Measurements from ENCODE around the gene ARID3A. TPM values are rescaled to one million over a fixed set of nuclear protein-coding genes. Genes with fewer than 3 reads are reported as not detected.

Gene ARID3A
- total and polyA plus RNA-seq, 2 of the 13 experiments (the other 11 are each of a cell fraction or from before 2014, with no cell fraction given), result 71.3 to 77.9 TPM

DNA sequence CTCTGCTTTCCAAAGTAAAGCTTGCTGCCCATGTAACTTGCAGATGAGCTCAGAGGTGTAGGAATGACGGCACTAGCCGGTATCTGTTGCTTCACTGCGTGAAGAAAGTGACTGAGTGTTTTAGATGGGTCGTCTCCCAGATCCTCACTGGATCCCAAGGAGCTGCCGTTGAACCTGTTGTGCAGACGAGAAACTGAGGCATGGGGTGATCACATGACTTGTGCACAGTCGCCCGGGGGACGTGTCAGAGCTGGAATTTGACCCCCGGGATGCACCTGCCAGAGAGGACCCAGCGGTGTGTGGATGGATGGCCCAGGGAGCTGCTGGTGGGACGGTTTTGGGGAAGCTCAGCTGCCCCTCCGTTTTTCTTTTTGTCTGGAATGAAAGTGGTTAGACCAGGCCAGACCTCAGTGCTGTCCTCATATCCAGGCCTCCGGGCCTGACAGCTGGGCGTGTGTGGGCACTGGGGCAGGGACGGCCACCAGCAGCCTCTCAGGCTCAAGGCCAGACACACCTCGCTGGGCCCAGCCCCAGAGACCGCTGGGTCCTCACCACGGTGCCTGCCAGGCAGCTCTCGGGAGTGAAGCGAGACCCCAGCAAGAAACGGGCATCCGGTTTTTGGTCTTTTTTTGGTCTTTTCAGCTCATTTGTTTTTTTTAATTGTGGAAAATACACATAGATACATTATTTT is 12.5 kb downstream of the ARID3A start (continued):
- TF ChIP-seq, protein P1, sequence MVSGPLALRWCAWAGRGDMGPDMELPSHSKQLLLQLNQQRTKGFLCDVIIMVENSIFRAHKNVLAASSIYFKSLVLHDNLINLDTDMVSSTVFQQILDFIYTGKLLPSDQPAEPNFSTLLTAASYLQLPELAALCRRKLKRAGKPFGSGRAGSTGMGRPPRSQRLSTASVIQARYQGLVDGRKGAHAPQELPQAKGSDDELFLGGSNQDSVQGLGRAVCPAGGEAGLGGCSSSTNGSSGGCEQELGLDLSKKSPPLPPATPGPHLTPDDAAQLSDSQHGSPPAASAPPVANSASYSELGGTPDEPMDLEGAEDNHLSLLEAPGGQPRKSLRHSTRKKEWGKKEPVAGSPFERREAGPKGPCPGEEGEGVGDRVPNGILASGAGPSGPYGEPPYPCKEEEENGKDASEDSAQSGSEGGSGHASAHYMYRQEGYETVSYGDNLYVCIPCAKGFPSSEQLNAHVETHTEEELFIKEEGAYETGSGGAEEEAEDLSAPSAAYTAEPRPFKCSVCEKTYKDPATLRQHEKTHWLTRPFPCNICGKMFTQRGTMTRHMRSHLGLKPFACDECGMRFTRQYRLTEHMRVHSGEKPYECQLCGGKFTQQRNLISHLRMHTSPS (CRISPR knock-in tag; IDR thresholded peaks at IDR 0.05; ENCODE audit: low read depth), result peak; percentile 60; the same call in 1 of the 2 replicates
- peak; percentile 76 for TF ChIP-seq AGO2 (optimal IDR thresholded peaks at IDR 0.05; ENCODE audit: low read depth, low read length)
- no peak for TF ChIP-seq MBNL3 (CRISPR knock-in tag; conservative IDR thresholded peaks at IDR 0.05)
- TF ChIP-seq, protein P2, sequence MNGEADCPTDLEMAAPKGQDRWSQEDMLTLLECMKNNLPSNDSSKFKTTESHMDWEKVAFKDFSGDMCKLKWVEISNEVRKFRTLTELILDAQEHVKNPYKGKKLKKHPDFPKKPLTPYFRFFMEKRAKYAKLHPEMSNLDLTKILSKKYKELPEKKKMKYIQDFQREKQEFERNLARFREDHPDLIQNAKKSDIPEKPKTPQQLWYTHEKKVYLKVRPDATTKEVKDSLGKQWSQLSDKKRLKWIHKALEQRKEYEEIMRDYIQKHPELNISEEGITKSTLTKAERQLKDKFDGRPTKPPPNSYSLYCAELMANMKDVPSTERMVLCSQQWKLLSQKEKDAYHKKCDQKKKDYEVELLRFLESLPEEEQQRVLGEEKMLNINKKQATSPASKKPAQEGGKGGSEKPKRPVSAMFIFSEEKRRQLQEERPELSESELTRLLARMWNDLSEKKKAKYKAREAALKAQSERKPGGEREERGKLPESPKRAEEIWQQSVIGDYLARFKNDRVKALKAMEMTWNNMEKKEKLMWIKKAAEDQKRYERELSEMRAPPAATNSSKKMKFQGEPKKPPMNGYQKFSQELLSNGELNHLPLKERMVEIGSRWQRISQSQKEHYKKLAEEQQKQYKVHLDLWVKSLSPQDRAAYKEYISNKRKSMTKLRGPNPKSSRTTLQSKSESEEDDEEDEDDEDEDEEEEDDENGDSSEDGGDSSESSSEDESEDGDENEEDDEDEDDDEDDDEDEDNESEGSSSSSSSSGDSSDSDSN (CRISPR knock-in tag; IDR thresholded peaks at IDR 0.05), result peak; percentile 17; the same call in 1 of the 2 replicates
- no peak for TF ChIP-seq SMAD1 (CRISPR knock-in tag; IDR thresholded peaks at IDR 0.05; ENCODE audit: borderline replicate concordance, low read depth)
- TF ChIP-seq ZNF232 (CRISPR knock-in tag; IDR thresholded peaks at IDR 0.05; ENCODE audit: borderline replicate concordance), result no peak
- TF ChIP-seq, protein P3, sequence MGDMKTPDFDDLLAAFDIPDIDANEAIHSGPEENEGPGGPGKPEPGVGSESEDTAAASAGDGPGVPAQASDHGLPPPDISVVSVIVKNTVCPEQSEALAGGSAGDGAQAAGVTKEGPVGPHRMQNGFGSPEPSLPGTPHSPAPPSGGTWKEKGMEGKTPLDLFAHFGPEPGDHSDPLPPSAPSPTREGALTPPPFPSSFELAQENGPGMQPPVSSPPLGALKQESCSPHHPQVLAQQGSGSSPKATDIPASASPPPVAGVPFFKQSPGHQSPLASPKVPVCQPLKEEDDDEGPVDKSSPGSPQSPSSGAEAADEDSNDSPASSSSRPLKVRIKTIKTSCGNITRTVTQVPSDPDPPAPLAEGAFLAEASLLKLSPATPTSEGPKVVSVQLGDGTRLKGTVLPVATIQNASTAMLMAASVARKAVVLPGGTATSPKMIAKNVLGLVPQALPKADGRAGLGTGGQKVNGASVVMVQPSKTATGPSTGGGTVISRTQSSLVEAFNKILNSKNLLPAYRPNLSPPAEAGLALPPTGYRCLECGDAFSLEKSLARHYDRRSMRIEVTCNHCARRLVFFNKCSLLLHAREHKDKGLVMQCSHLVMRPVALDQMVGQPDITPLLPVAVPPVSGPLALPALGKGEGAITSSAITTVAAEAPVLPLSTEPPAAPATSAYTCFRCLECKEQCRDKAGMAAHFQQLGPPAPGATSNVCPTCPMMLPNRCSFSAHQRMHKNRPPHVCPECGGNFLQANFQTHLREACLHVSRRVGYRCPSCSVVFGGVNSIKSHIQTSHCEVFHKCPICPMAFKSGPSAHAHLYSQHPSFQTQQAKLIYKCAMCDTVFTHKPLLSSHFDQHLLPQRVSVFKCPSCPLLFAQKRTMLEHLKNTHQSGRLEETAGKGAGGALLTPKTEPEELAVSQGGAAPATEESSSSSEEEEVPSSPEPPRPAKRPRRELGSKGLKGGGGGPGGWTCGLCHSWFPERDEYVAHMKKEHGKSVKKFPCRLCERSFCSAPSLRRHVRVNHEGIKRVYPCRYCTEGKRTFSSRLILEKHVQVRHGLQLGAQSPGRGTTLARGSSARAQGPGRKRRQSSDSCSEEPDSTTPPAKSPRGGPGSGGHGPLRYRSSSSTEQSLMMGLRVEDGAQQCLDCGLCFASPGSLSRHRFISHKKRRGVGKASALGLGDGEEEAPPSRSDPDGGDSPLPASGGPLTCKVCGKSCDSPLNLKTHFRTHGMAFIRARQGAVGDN (CRISPR knock-in tag; IDR thresholded peaks at IDR 0.05), result peak; percentile 69
- TF ChIP-seq RBM22 (optimal IDR thresholded peaks at IDR 0.05; ENCODE audit: low read length), result peak; percentile 80
- peak; percentile 14; the same call in 1 of the 2 replicates for TF ChIP-seq HOXA3 (CRISPR knock-in tag; IDR thresholded peaks at IDR 0.05)

Measured in HepG2 (cell line).